Measurements from ENCODE around the gene VAPB. TPM values are rescaled to one million over a fixed set of nuclear protein-coding genes. Genes with fewer than 3 reads are reported as not detected.

The VAPB gene
- polyA plus RNA-seq, 1 donor from 2014 or later: 32.5 TPM

DNA sequence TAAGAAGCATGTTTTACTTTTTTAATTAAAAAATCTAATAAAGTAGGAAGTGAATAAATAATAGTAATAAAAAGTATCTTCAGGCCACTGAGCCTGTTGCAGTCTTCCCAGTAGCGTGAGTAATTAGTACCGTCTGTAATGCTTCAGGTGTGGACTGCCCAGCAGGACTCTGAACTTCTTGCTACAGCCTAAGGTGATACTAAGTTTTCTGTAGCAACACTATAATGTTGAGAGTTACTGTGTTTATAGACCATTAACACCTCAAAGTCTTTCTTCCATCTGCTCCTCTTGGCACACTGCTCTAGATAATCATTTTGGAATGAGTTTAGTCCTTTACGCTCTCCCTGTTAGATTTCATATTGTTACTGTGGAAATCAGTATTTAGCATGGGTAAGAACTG lies 28.4 kb downstream of the VAPB start:
- Histone ChIP-seq H3K79me2 (replicated peaks; ENCODE audit: insufficient read depth, low read length) (peaks cover 24% of the 10 kb centered on the region), H3K9me2 (ENCODE audit: insufficient read depth, low read length) (no peaks in the 10 kb centered on the region), H3K9ac (ENCODE audit: low read length) (no peak overlapping the region), H4K20me1 (ENCODE audit: insufficient read depth) (no peaks in the 10 kb centered on the region), H3K4me2 (ENCODE audit: low read length) (no peak overlapping the region), H3K27ac (ENCODE audit: low read length) (no peak overlapping the region), H3K9me3 (ENCODE audit: low read length) (no peaks in the 10 kb centered on the region), H3F3A (ENCODE audit: insufficient read depth, low read length, poor library complexity, severe bottlenecking) (no peaks in the 10 kb centered on the region), H3K36me3 (ENCODE audit: insufficient read depth, low read length) (peaks cover 10% of the 10 kb centered on the region), H2AFZ (ENCODE audit: low read depth, low read length) (no peak overlapping the region), H3K27me3 (ENCODE audit: insufficient read depth, low read depth, low read length) (no peaks in the 10 kb centered on the region), H3K4me3 (ENCODE audit: low read length) (no peak overlapping the region)
- no peak for TF ChIP-seq RAD21 (conservative IDR thresholded peaks at IDR 0.05)
- no peak for TF ChIP-seq EZH2 (IDR thresholded peaks at IDR 0.05; ENCODE audit: borderline replicate concordance, insufficient read depth, low read length, poor library complexity, severe bottlenecking)
- no peak for TF ChIP-seq TAF1 (IDR thresholded peaks at IDR 0.05; ENCODE audit: low read depth)
- TF ChIP-seq POLR2AphosphoS5 (IDR thresholded peaks at IDR 0.05): no peak
- TF ChIP-seq, protein P1, sequence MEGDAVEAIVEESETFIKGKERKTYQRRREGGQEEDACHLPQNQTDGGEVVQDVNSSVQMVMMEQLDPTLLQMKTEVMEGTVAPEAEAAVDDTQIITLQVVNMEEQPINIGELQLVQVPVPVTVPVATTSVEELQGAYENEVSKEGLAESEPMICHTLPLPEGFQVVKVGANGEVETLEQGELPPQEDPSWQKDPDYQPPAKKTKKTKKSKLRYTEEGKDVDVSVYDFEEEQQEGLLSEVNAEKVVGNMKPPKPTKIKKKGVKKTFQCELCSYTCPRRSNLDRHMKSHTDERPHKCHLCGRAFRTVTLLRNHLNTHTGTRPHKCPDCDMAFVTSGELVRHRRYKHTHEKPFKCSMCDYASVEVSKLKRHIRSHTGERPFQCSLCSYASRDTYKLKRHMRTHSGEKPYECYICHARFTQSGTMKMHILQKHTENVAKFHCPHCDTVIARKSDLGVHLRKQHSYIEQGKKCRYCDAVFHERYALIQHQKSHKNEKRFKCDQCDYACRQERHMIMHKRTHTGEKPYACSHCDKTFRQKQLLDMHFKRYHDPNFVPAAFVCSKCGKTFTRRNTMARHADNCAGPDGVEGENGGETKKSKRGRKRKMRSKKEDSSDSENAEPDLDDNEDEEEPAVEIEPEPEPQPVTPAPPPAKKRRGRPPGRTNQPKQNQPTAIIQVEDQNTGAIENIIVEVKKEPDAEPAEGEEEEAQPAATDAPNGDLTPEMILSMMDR (IDR thresholded peaks at IDR 0.05; ENCODE audit: poor library complexity, severe bottlenecking): no peak
- no peak for TF ChIP-seq SMC3 (conservative IDR thresholded peaks at IDR 0.05; ENCODE audit: poor library complexity)
- no peak for TF ChIP-seq MXI1 (conservative IDR thresholded peaks at IDR 0.05; ENCODE audit: poor library complexity, severe bottlenecking)
- no peak for TF ChIP-seq REST (IDR thresholded peaks at IDR 0.05; ENCODE audit: borderline replicate concordance)
- TF ChIP-seq EP300 (conservative IDR thresholded peaks at IDR 0.05; ENCODE audit: poor library complexity, severe bottlenecking): no peak

GRCh38 chr20:58418949-58419748 lies 30.1 kb downstream of the VAPB start:
- H3K27ac ChIP-seq (ENCODE audit: low read length): no peak overlapping the region
- no peaks in the 10 kb centered on the region for H4K20me1 ChIP-seq (ENCODE audit: insufficient read depth)
- peaks cover 19% of the 10 kb centered on the region for H3K79me2 ChIP-seq (replicated peaks; ENCODE audit: insufficient read depth, low read length)

More at GRCh38 chr20:58418949-58419748, 30.1 kb downstream of the VAPB start:
- no peak overlapping the region for H3K4me2 ChIP-seq (ENCODE audit: low read length)
- H2AFZ ChIP-seq (ENCODE audit: low read depth, low read length): no peak overlapping the region
- no peaks in the 10 kb centered on the region for H3K9me3 ChIP-seq (ENCODE audit: low read length)
- H3K9me2 ChIP-seq (ENCODE audit: insufficient read depth, low read length): no peaks in the 10 kb centered on the region
- no peak overlapping the region for H3K9ac ChIP-seq (ENCODE audit: low read length)
- H3K27me3 ChIP-seq (ENCODE audit: insufficient read depth, low read depth, low read length): no peaks in the 10 kb centered on the region
- H3K36me3 ChIP-seq (ENCODE audit: insufficient read depth, low read length): peaks cover 10% of the 10 kb centered on the region
- H3K4me3 ChIP-seq (ENCODE audit: low read length): no peak overlapping the region
- H3F3A ChIP-seq (ENCODE audit: insufficient read depth, low read length, poor library complexity, severe bottlenecking): no peaks in the 10 kb centered on the region
- TF ChIP-seq, protein P1 (IDR thresholded peaks at IDR 0.05; ENCODE audit: poor library complexity, severe bottlenecking): no peak
- no peak for TF ChIP-seq RAD21 (conservative IDR thresholded peaks at IDR 0.05)
- no peak for TF ChIP-seq TAF1 (IDR thresholded peaks at IDR 0.05; ENCODE audit: low read depth)
- no peak for TF ChIP-seq MXI1 (conservative IDR thresholded peaks at IDR 0.05; ENCODE audit: poor library complexity, severe bottlenecking)
- no peak for TF ChIP-seq POLR2AphosphoS5 (IDR thresholded peaks at IDR 0.05)
- no peak for TF ChIP-seq REST (IDR thresholded peaks at IDR 0.05; ENCODE audit: borderline replicate concordance)
- TF ChIP-seq EP300 (conservative IDR thresholded peaks at IDR 0.05; ENCODE audit: poor library complexity, severe bottlenecking): no peak
- TF ChIP-seq EZH2 (IDR thresholded peaks at IDR 0.05; ENCODE audit: borderline replicate concordance, insufficient read depth, low read length, poor library complexity, severe bottlenecking): no peak
- no peak for TF ChIP-seq SMC3 (conservative IDR thresholded peaks at IDR 0.05; ENCODE audit: poor library complexity)

Data from neural cell (in vitro differentiated cells).